ENCODE measurements around the gene METAP1. TPM values are rescaled to one million over a fixed set of nuclear protein-coding genes. Genes with fewer than 3 reads are reported as not detected.

METAP1 gene
- total RNA-seq, 6 experiments from 2014 or later = 49.0 to 61.4 (median 56.1) TPM

GRCh38 chr4:98998551-98998950, 3.0 kb downstream of the METAP1 start:
- peaks cover 5% of the 10 kb centered on the region for H3K36me3 Mint-ChIP-seq (ENCODE audit: low read depth)
- no peak overlapping the region for H3K27ac Mint-ChIP-seq
- DNase-seq = no peak
- H3K4me1 Mint-ChIP-seq (ENCODE audit: low read depth) = peaks cover 44% of the 10 kb centered on the region
- H3K9me3 Mint-ChIP-seq = no peaks in the 10 kb centered on the region
- H3K27me3 Mint-ChIP-seq (ENCODE audit: insufficient read depth) = no peaks in the 10 kb centered on the region
- TF ChIP-seq CTCF (IDR thresholded peaks at IDR 0.05) = no peak
- H3K4me3 Mint-ChIP-seq = no peak overlapping the region

GRCh38 chr4:99002279-99002678, 6.8 kb downstream of the METAP1 start:
- Mint-ChIP-seq H3K27me3 (ENCODE audit: insufficient read depth) (no peaks in the 10 kb centered on the region), H3K4me3 (no peak overlapping the region), H3K9me3 (no peaks in the 10 kb centered on the region), H3K36me3 (ENCODE audit: low read depth) (no peaks in the 10 kb centered on the region), H3K4me1 (ENCODE audit: low read depth) (peaks cover 30% of the 10 kb centered on the region), H3K27ac (no peak overlapping the region)
- no peak for DNase-seq
- no peak for TF ChIP-seq CTCF (IDR thresholded peaks at IDR 0.05)

- DNase-seq = no peak
- Mint-ChIP-seq H3K36me3 (ENCODE audit: low read depth) (peaks cover 20% of the 10 kb centered on the region), H3K4me1 (ENCODE audit: low read depth) (peaks cover 4% of the 10 kb centered on the region; the same call in 1 of the 2 replicates), H3K9me3 (peaks cover 7% of the 10 kb centered on the region), H3K27me3 (ENCODE audit: insufficient read depth) (no peaks in the 10 kb centered on the region), H3K4me3 (no peak overlapping the region), H3K27ac (no peak overlapping the region)
- no peak for TF ChIP-seq CTCF (IDR thresholded peaks at IDR 0.05)
Measured at GRCh38 chr4:99008051-99008450, 12.5 kb downstream of the METAP1 start.

GRCh38 chr4:99011910-99012309, 16.4 kb downstream of the METAP1 start:
- Mint-ChIP-seq H3K4me3 (no peak overlapping the region), H3K36me3 (ENCODE audit: low read depth) (peaks cover 38% of the 10 kb centered on the region), H3K9me3 (peaks cover 7% of the 10 kb centered on the region), H3K4me1 (ENCODE audit: low read depth) (peaks cover 24% of the 10 kb centered on the region), H3K27me3 (ENCODE audit: insufficient read depth) (no peaks in the 10 kb centered on the region), H3K27ac (no peak overlapping the region)
- no peak for TF ChIP-seq CTCF (IDR thresholded peaks at IDR 0.05)
- no peak for DNase-seq

GRCh38 chr4:99013402-99013843, 17.9 kb downstream of the METAP1 start:
- Mint-ChIP-seq H3K27ac (no peak overlapping the region), H3K4me1 (ENCODE audit: low read depth) (peaks cover 29% of the 10 kb centered on the region), H3K4me3 (no peak overlapping the region), H3K36me3 (ENCODE audit: low read depth) (peaks cover 40% of the 10 kb centered on the region), H3K27me3 (ENCODE audit: insufficient read depth) (no peaks in the 10 kb centered on the region), H3K9me3 (peaks cover 7% of the 10 kb centered on the region)
- TF ChIP-seq CTCF (IDR thresholded peaks at IDR 0.05) = no peak
- DNase-seq = no peak

Data from HFFc6 (cell line).